Subcutaneous adipose tissue (tissue), 4 donors: ENCODE results near the gene CDH12. TPM values are rescaled to one million over a fixed set of nuclear protein-coding genes. Genes with fewer than 3 reads are reported as not detected.

Source experiments
- CTCF ChIP-seq: fragments of 450-650 bp; IDR thresholded peaks from one replicate; pipeline ENCODE4 v1.5.1; 2016; ENCODE audit warnings: low read depth, mild to moderate bottlenecking, control low read depth, antibody characterized with exemption, moderate library complexity
- total RNA-seq, 4 donors: library from RNA; depleted of rRNA; stranded (reverse); fragments of >200 nt; gene quantifications; one replicate each; pipeline ENCODE4 v1.1.0, GENCODE V29; 2016

Gene CDH12
- total RNA-seq, 4 donors from 2014 or later: 0.17 to 0.44 TPM; not detected in 2

- no peak for TF ChIP-seq CTCF
Measured at GRCh38 chr5:22554475-22554874, 298.7 kb downstream of the CDH12 start.

GRCh38 chr5:22549876-22550671, 303.1 kb downstream of the CDH12 start:
- no peak for TF ChIP-seq CTCF

GRCh38 chr5:22542340-22542739, 310.8 kb downstream of the CDH12 start:
- no peak for TF ChIP-seq CTCF

- no peak for TF ChIP-seq CTCF
Measured at GRCh38 chr5:22541037-22541436, 312.1 kb downstream of the CDH12 start.

GRCh38 chr5:22539762-22540161, 313.4 kb downstream of the CDH12 start:
- TF ChIP-seq CTCF: no peak

- TF ChIP-seq CTCF: no peak
Measured at GRCh38 chr5:22531986-22532385, 321.2 kb downstream of the CDH12 start.

- TF ChIP-seq CTCF: no peak
Measured at GRCh38 chr5:22521521-22521920, 331.6 kb downstream of the CDH12 start.
